HUES48 (cell line): ENCODE results near the gene EFCAB12.

Source experiments
- H3K27ac ChIP-seq: one replicate; pipeline ENCODE4 v1.7.0; 2013; ENCODE audit warnings: low read depth, low read length, inconsistent platforms
- H3K27me3 ChIP-seq: 2 replicates; pipeline ENCODE4 v1.6.1; 2013; ENCODE audit warnings: mild to moderate bottlenecking, low read length; ENCODE audit not compliant: control insufficient read depth, insufficient read depth
- H3K36me3 ChIP-seq: 2 replicates; pipeline ENCODE4 v1.6.1; 2013; ENCODE audit warnings: low read length; ENCODE audit not compliant: control insufficient read depth, insufficient read depth
- H3K4me1 ChIP-seq: 2 replicates; pipeline ENCODE4 v1.6.1; 2013; ENCODE audit warnings: mild to moderate bottlenecking, low read length; ENCODE audit not compliant: control insufficient read depth, insufficient read depth
- H3K4me3 ChIP-seq: 2 replicates; pipeline ENCODE4 v1.5.1; 2013; ENCODE audit warnings: mild to moderate bottlenecking, low read depth, low read length
- H3K9ac ChIP-seq: 2 replicates; pipeline ENCODE4 v1.6.1; 2013; ENCODE audit warnings: mild to moderate bottlenecking, low read depth, low read length, moderate library complexity
- H3K9me3 ChIP-seq: 2 replicates; pipeline ENCODE4 v1.6.1; 2013; ENCODE audit warnings: low read length; ENCODE audit not compliant: control insufficient read depth, insufficient read depth

The EFCAB12 gene

GRCh38 chr3:129433565-129433964 lies 5.1 kb upstream of the EFCAB12 start:
- no peak overlapping the region for H3K9ac ChIP-seq
- H3K4me3 ChIP-seq: no peak overlapping the region
- peaks cover 18% of the 10 kb centered on the region for H3K4me1 ChIP-seq
- H3K27ac ChIP-seq: no peak overlapping the region
- H3K9me3 ChIP-seq: no peaks in the 10 kb centered on the region
- no peaks in the 10 kb centered on the region for H3K27me3 ChIP-seq
- peaks cover 77% of the 10 kb centered on the region for H3K36me3 ChIP-seq

GRCh38 chr3:129432671-129433070 lies 4.2 kb upstream of the EFCAB12 start:
- peaks cover 71% of the 10 kb centered on the region for H3K36me3 ChIP-seq

GRCh38 chr3:129432036-129432435 lies 3.6 kb upstream of the EFCAB12 start:
- H3K27ac ChIP-seq: no peak overlapping the region
- no peak overlapping the region for H3K4me3 ChIP-seq
- H3K9ac ChIP-seq: no peak overlapping the region
- H3K27me3 ChIP-seq: peaks cover 12% of the 10 kb centered on the region
- H3K4me1 ChIP-seq: peaks cover 15% of the 10 kb centered on the region
- H3K36me3 ChIP-seq: peaks cover 65% of the 10 kb centered on the region
- no peaks in the 10 kb centered on the region for H3K9me3 ChIP-seq

More at GRCh38 chr3:129432671-129433070, 4.2 kb upstream of the EFCAB12 start:
- Histone ChIP-seq H3K4me3 (no peak overlapping the region), H3K4me1 (peaks cover 15% of the 10 kb centered on the region), H3K9ac (no peak overlapping the region), H3K27ac (no peak overlapping the region), H3K27me3 (peaks cover 6% of the 10 kb centered on the region), H3K9me3 (no peaks in the 10 kb centered on the region)

GRCh38 chr3:129429602-129430001 lies 1.2 kb upstream of the EFCAB12 start:
- H3K27ac ChIP-seq: peak overlapping the region; percentile 33
- H3K27me3 ChIP-seq: peaks cover 13% of the 10 kb centered on the region
- H3K9ac ChIP-seq: no peak overlapping the region
- peaks cover 41% of the 10 kb centered on the region for H3K36me3 ChIP-seq
- peaks cover 27% of the 10 kb centered on the region for H3K4me1 ChIP-seq
- H3K4me3 ChIP-seq: no peak overlapping the region
- no peaks in the 10 kb centered on the region for H3K9me3 ChIP-seq

- no peaks in the 10 kb centered on the region for H3K9me3 ChIP-seq
- no peak overlapping the region for H3K4me3 ChIP-seq
- H3K36me3 ChIP-seq: peaks cover 35% of the 10 kb centered on the region
- H3K4me1 ChIP-seq: peaks cover 32% of the 10 kb centered on the region
- 0 out of 2 replicates have a peak overlapping the region, but pooled peaks have one; percentile 14 for H3K9ac ChIP-seq
- H3K27me3 ChIP-seq: peaks cover 13% of the 10 kb centered on the region
- H3K27ac ChIP-seq: peak overlapping the region; percentile 64
Observed at GRCh38 chr3:129429080-129429451, 630 bp upstream of the EFCAB12 start.

- Histone ChIP-seq H3K9me3 (no peaks in the 10 kb centered on the region), H3K9ac (peak overlapping the region; percentile 22; the same call in 1 of the 2 replicates), H3K4me3 (peak overlapping the region; percentile 76), H3K27me3 (peaks cover 13% of the 10 kb centered on the region), H3K36me3 (peaks cover 24% of the 10 kb centered on the region), H3K27ac (no peak overlapping the region), H3K4me1 (peaks cover 35% of the 10 kb centered on the region)
Observed at GRCh38 chr3:129428007-129428375, 445 bp downstream of the EFCAB12 start.

GRCh38 chr3:129425619-129426018 lies 2.8 kb downstream of the EFCAB12 start:
- Histone ChIP-seq H3K9me3 (no peaks in the 10 kb centered on the region), H3K4me1 (peaks cover 35% of the 10 kb centered on the region), H3K4me3 (no peak overlapping the region), H3K27me3 (peaks cover 13% of the 10 kb centered on the region), H3K27ac (peak overlapping the region; percentile 74), H3K9ac (no peak overlapping the region), H3K36me3 (peaks cover under 1% of the 10 kb centered on the region)

- Histone ChIP-seq H3K4me1 (peaks cover 35% of the 10 kb centered on the region), H3K9ac (no peak overlapping the region)
Observed at GRCh38 chr3:129425213-129425612, 3.2 kb downstream of the EFCAB12 start.

GRCh38 chr3:129424185-129424841 lies 4.1 kb downstream of the EFCAB12 start:
- peaks cover 27% of the 10 kb centered on the region for H3K4me1 ChIP-seq
- peak overlapping the region; percentile 74 for H3K27ac ChIP-seq
- no peaks in the 10 kb centered on the region for H3K9me3 ChIP-seq
- H3K36me3 ChIP-seq: no peaks in the 10 kb centered on the region
- peaks cover 13% of the 10 kb centered on the region for H3K27me3 ChIP-seq
- no peak overlapping the region for H3K4me3 ChIP-seq
- no peak overlapping the region for H3K9ac ChIP-seq

More at GRCh38 chr3:129425213-129425612, 3.2 kb downstream of the EFCAB12 start:
- H3K9me3 ChIP-seq: no peaks in the 10 kb centered on the region
- no peaks in the 10 kb centered on the region for H3K36me3 ChIP-seq
- no peak overlapping the region; the same call in 1 of the 2 replicates for H3K4me3 ChIP-seq
- H3K27me3 ChIP-seq: peaks cover 13% of the 10 kb centered on the region
- peak overlapping the region; percentile 74 for H3K27ac ChIP-seq

GRCh38 chr3:129422897-129423296 lies 5.5 kb downstream of the EFCAB12 start:
- H3K27ac ChIP-seq: no peak overlapping the region
- no peaks in the 10 kb centered on the region for H3K9me3 ChIP-seq
- H3K4me1 ChIP-seq: peaks cover 24% of the 10 kb centered on the region
- H3K9ac ChIP-seq: no peak overlapping the region
- H3K4me3 ChIP-seq: no peak overlapping the region
- peaks cover 10% of the 10 kb centered on the region for H3K27me3 ChIP-seq
- no peaks in the 10 kb centered on the region for H3K36me3 ChIP-seq

- H3K27me3 ChIP-seq: peaks cover 2% of the 10 kb centered on the region; the same call in 1 of the 2 replicates
- peaks cover 24% of the 10 kb centered on the region for H3K4me1 ChIP-seq
- H3K27ac ChIP-seq: no peak overlapping the region
- no peaks in the 10 kb centered on the region for H3K36me3 ChIP-seq
- H3K4me3 ChIP-seq: no peak overlapping the region
- no peak overlapping the region for H3K9ac ChIP-seq
- H3K9me3 ChIP-seq: no peaks in the 10 kb centered on the region
Observed at GRCh38 chr3:129421988-129422745, 6.3 kb downstream of the EFCAB12 start.
